SK-N-SH treated with all-trans-retinoic acid at 6 μM for 48 hours (cell line): ENCODE data around the gene ITIH4.

Source experiments
- ATAC-seq: fragments of 200-7000 bp; cut with Tn5 transposase; 3 replicates; pipeline ENCODE4 v1.9.1; 2020; ENCODE audit warnings: mild to moderate bottlenecking, moderate library complexity
- ARNTL ChIP-seq: fragments of 450-650 bp; formaldehyde crosslinking; IDR thresholded peaks from 2 replicates; pipeline ENCODE4 v1.5.0; 2020; ENCODE audit warnings: low read depth, mild to moderate bottlenecking, moderate library complexity, borderline replicate concordance
- CREB5 ChIP-seq: fragments of 250-450 bp; sonication (Bioruptor Pico); IDR thresholded peaks from 2 replicates; pipeline ENCODE4 v1.5.1; 2020; ENCODE audit warnings: low read depth, mild to moderate bottlenecking, moderate library complexity
- CSDC2 ChIP-seq: fragments of 250-450 bp; sonication (Bioruptor Pico); IDR thresholded peaks from 2 replicates; pipeline ENCODE4 v1.5.0; 2020; ENCODE audit warnings: mild to moderate bottlenecking, moderate library complexity
- CSRNP3 ChIP-seq: fragments of 250-450 bp; sonication (Bioruptor Pico); IDR thresholded peaks from 2 replicates; pipeline ENCODE4 v1.5.1; 2021; ENCODE audit warnings: mild to moderate bottlenecking, moderate library complexity
- ESRRG ChIP-seq: fragments of 250-450 bp; sonication (Bioruptor Pico); IDR thresholded peaks from 2 replicates; pipeline ENCODE4 v1.6.1; 2021; ENCODE audit warnings: mild to moderate bottlenecking
- GLIS3 ChIP-seq: fragments of 250-450 bp; sonication (Bioruptor Pico); IDR thresholded peaks from 2 replicates; pipeline ENCODE4 v1.5.0; 2020; ENCODE audit warnings: mild to moderate bottlenecking, moderate library complexity
- ISL1 ChIP-seq: fragments of 250-450 bp; sonication (Bioruptor Pico); IDR thresholded peaks from 2 replicates; pipeline ENCODE4 v2.1.2; 2022; ENCODE audit warnings: mild to moderate bottlenecking, moderate library complexity
- OSR1 ChIP-seq: fragments of 250-450 bp; sonication (Bioruptor Pico); IDR thresholded peaks from 2 replicates; pipeline ENCODE4 v1.8.0; 2022; ENCODE audit warnings: moderate library complexity, mild to moderate bottlenecking, inconsistent platforms
- PATZ1 ChIP-seq: fragments of 250-450 bp; sonication (Bioruptor Pico); IDR thresholded peaks from 2 replicates; pipeline ENCODE4 v1.8.0; 2020; ENCODE audit warnings: mild to moderate bottlenecking, moderate library complexity, borderline replicate concordance
- PPARA ChIP-seq: fragments of 250-450 bp; sonication (Bioruptor Pico); IDR thresholded peaks from 2 replicates; pipeline ENCODE4 v1.5.0; 2020; ENCODE audit warnings: mild to moderate bottlenecking, borderline replicate concordance
- ZC3H10 ChIP-seq: fragments of 250-450 bp; sonication (Bioruptor Pico); IDR thresholded peaks from 2 replicates; pipeline ENCODE4 v1.5.1; 2021; ENCODE audit warnings: mild to moderate bottlenecking, moderate library complexity
- ZFP3 ChIP-seq: fragments of 250-450 bp; sonication (Bioruptor Pico); IDR thresholded peaks from 2 replicates; pipeline ENCODE4 v1.5.0; 2020; ENCODE audit warnings: mild to moderate bottlenecking, moderate library complexity
- ZFP30 ChIP-seq: fragments of 450-650 bp; formaldehyde crosslinking; IDR thresholded peaks from 2 replicates; pipeline ENCODE4 v1.5.0; 2022; ENCODE audit warnings: mild to moderate bottlenecking, moderate library complexity
- ZNF565 ChIP-seq: fragments of 450-650 bp; formaldehyde crosslinking; conservative IDR thresholded peaks from 2 replicates; pipeline ENCODE4 v1.5.0; 2020; ENCODE audit warnings: low read depth, mild to moderate bottlenecking, moderate library complexity
- ZNF70 ChIP-seq: fragments of 450-650 bp; formaldehyde crosslinking; IDR thresholded peaks from 2 replicates; pipeline ENCODE4 v1.5.0; 2020; ENCODE audit warnings: mild to moderate bottlenecking, moderate library complexity
- ZNF8 ChIP-seq: fragments of 450-650 bp; formaldehyde crosslinking; IDR thresholded peaks from 2 replicates; pipeline ENCODE4 v1.5.0; 2020; ENCODE audit warnings: mild to moderate bottlenecking, moderate library complexity
- TF ChIP-seq, protein P1 (sequence below): fragments of 250-450 bp; sonication (Bioruptor Pico); IDR thresholded peaks from 2 replicates; pipeline ENCODE4 v1.5.0; 2020; ENCODE audit warnings: mild to moderate bottlenecking, moderate library complexity
- TF ChIP-seq, protein P2 (sequence below): fragments of 250-450 bp; sonication (Bioruptor Pico); IDR thresholded peaks from 2 replicates; pipeline ENCODE4 v1.8.0; 2021; ENCODE audit warnings: low read depth, mild to moderate bottlenecking, moderate library complexity, borderline replicate concordance

Gene ITIH4

DNA sequence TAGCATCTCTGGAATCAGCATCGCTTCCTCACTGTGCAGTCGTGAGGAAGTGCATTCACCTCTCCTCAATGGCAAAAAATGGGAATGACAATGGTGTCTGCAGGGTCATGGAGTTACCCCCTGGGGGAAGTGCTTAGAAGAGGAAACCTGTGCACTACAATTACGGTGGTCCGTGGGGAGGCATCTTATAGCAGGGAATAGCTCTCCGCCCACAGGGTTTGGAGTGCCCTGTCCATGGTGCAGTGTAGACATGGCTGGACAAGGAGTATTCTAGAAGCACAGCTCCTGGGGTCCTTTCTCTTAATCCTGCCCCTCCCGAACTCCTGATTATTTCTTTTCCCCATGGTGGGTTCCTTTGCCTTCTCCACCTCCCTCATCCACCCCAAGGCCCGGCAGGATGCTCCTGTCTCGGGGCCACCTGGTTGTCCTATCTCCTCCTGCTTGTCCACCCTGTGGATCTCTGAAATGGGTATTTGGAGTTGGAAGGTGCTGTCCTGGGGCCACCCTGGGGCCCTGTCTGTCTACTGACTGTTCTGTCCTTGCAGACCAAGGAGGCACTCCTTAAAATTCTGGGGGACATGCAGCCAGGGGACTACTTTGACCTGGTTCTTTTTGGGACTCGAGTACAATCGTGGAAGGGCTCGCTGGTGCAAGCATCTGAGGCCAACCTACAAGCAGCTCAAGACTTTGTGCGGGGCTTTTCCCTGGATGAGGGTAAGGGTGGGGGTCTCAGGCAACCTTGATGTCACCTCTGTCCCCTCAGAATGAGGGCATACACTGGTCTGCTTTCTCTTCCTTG, 47.9 kb downstream of the ITIH4 start:
- TF ChIP-seq ZC3H10 (CRISPR knock-in tag), result no peak
- TF ChIP-seq CREB5 (CRISPR knock-in tag), result no peak
- TF ChIP-seq, protein P1, sequence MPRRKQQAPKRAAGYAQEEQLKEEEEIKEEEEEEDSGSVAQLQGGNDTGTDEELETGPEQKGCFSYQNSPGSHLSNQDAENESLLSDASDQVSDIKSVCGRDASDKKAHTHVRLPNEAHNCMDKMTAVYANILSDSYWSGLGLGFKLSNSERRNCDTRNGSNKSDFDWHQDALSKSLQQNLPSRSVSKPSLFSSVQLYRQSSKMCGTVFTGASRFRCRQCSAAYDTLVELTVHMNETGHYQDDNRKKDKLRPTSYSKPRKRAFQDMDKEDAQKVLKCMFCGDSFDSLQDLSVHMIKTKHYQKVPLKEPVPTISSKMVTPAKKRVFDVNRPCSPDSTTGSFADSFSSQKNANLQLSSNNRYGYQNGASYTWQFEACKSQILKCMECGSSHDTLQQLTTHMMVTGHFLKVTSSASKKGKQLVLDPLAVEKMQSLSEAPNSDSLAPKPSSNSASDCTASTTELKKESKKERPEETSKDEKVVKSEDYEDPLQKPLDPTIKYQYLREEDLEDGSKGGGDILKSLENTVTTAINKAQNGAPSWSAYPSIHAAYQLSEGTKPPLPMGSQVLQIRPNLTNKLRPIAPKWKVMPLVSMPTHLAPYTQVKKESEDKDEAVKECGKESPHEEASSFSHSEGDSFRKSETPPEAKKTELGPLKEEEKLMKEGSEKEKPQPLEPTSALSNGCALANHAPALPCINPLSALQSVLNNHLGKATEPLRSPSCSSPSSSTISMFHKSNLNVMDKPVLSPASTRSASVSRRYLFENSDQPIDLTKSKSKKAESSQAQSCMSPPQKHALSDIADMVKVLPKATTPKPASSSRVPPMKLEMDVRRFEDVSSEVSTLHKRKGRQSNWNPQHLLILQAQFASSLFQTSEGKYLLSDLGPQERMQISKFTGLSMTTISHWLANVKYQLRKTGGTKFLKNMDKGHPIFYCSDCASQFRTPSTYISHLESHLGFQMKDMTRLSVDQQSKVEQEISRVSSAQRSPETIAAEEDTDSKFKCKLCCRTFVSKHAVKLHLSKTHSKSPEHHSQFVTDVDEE (CRISPR knock-in tag), result no peak
- no peak for TF ChIP-seq CSDC2 (CRISPR knock-in tag)
- TF ChIP-seq ISL1 (CRISPR knock-in tag), result no peak
- no peak for TF ChIP-seq GLIS3 (CRISPR knock-in tag)
- no peak for TF ChIP-seq ARNTL
- TF ChIP-seq ZNF565 (CRISPR knock-in tag), result no peak
- TF ChIP-seq, protein P2, sequence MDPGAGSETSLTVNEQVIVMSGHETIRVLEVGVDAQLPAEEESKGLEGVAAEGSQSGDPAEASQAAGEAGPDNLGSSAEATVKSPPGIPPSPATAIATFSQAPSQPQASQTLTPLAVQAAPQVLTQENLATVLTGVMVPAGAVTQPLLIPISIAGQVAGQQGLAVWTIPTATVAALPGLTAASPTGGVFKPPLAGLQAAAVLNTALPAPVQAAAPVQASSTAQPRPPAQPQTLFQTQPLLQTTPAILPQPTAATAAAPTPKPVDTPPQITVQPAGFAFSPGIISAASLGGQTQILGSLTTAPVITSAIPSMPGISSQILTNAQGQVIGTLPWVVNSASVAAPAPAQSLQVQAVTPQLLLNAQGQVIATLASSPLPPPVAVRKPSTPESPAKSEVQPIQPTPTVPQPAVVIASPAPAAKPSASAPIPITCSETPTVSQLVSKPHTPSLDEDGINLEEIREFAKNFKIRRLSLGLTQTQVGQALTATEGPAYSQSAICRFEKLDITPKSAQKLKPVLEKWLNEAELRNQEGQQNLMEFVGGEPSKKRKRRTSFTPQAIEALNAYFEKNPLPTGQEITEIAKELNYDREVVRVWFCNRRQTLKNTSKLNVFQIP (CRISPR knock-in tag), result no peak
- no peak for TF ChIP-seq ZNF8 (CRISPR knock-in tag)
- ATAC-seq, result no peak

DNA sequence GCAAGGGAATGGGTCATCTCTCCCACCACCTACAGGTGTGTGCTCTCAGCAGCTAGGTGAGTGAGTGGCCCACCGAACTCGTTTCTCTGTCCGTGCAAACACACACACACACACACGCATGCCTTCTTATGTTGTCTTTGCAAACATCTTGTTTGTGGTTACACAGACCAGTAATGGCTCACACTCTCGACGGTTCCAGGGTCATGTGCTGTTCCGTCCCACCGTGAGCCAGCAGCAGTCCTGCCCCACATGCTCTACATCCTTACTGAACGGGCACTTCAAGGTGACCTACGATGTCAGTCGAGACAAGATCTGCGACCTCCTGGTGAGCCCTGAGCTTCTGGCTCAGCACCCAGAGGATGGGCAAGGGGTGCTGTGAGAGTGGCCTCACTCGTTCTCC, 48.7 kb downstream of the ITIH4 start:
- ATAC-seq, result no peak
- TF ChIP-seq PPARA (CRISPR knock-in tag) (no peak), ZFP3 (CRISPR knock-in tag) (no peak), OSR1 (no peak)

GRCh38 chr3:52779837-52780585, 50.5 kb downstream of the ITIH4 start:
- TF ChIP-seq ISL1 (CRISPR knock-in tag) (no peak), CSRNP3 (no peak)
- no peak for ATAC-seq

GRCh38 chr3:52779011-52779836, 51.2 kb downstream of the ITIH4 start:
- TF ChIP-seq ZNF565 (CRISPR knock-in tag), result no peak
- TF ChIP-seq ZNF8 (CRISPR knock-in tag), result no peak
- no peak for TF ChIP-seq ZFP30 (CRISPR knock-in tag)
- no peak for TF ChIP-seq ZNF70 (CRISPR knock-in tag)
- no peak for TF ChIP-seq OSR1
- TF ChIP-seq, protein P1 (CRISPR knock-in tag), result no peak
- TF ChIP-seq PATZ1, result no peak
- TF ChIP-seq ESRRG (CRISPR knock-in tag), result no peak
- no peak for TF ChIP-seq CSDC2 (CRISPR knock-in tag)
- no peak for TF ChIP-seq CREB5 (CRISPR knock-in tag)
- ATAC-seq, result no peak
